RPMI8226 (cell line): ENCODE measurements around the gene HCRTR1.

Source experiments
- DNase-seq: peaks from one replicate; pipeline ENCODE4 v3.0.0-alpha.2; 2015

The HCRTR1 gene

DNA sequence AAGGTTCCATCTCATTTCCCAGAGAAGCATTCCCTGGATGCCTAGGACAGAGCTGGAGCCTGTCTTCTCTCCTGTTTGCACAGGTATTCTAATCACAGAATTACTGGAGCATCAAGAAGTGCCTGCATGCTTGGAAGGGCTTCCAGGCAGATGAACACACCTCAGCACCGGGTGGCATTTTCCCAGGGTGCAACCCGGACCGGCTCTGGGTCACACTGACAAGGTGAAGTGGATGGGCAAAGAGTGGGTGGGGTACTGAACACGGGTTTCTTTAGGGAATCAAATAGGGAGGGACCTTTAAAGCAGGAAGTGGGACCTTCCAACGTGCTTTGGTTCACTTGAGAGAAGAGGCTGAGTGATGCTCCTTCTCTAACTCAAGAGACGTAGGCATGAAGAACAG, 34.3 kb downstream of the HCRTR1 start:
- DNase-seq, result no peak

DNA sequence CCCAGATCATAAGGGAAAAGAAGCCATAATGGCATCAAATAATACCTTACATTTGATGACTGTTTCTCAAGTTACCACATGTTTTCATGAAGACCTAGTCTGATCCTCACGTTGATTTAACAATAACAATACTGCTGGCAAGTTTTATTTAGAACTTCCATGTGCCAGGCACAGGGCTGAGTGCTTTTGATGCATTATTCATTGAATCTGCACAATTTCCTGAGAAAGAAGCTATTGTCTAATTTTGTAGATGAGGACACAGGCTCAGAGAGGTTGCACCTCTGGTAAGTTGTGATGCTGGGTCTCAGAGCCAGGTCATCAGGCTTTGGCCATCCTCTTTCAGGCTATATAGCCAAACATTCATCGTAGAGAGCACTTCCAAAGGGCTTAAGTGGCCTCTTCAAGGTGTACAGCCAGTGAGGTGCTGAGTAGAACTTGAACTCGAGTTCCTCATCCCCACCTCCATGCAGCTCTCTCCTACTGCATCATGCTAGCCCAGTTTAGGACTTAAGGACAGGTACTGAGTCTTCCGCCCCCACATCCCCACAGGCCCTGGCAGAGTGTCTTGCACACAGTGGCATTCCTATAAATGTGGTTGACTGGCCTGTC, 35.5 kb downstream of the HCRTR1 start:
- no peak for DNase-seq

DNA sequence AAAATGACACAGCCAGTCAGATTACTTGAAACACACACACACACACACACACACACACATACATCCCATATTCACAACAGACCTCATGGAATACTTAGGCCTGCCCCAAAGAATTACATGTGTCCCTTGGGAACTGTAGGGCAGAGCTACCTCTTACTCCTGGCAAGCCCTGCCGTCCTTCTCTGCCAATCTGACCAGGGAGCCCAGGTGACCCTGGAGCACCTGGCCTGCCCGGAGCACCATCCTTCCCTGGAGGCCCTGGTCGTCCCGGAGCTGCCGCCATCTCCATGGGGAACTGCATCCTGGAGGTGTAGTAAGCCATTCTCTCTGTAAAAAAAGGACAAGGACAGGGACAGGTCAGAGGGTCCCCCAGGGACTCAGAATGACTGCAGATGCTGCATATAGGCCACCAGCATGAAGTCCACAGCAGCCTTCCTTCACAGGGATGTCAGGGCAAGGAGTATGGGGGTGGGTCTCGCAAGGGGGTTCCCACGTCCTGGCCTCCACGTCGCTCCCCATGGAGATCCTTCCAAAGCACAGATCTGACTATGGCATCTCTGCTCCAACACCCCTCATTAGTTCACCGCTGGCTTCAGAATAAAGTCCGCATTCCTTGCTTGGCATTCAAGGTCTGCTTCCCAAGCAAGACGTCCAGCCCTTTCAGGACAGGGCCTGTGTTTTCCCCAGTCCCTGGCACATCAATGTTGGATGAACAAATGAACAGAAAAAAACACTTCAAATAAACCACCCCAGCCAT, 36.4 kb downstream of the HCRTR1 start:
- DNase-seq, result no peak

DNA sequence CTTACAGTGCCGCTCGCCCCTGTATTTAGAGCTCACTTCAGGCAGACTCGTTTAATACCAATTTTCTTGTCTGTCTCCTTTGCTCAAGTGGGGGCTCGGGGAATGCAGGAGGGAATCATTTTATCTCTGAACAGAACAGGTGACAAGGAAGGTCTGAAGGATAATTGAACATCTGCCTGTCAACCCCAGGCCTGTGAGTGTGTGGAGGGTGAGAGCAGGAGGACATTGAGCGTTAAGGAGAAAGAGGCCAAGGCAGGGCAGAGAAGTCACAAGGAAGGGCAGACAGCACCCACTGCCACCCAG, 36.9 kb downstream of the HCRTR1 start:
- DNase-seq, result no peak

DNA sequence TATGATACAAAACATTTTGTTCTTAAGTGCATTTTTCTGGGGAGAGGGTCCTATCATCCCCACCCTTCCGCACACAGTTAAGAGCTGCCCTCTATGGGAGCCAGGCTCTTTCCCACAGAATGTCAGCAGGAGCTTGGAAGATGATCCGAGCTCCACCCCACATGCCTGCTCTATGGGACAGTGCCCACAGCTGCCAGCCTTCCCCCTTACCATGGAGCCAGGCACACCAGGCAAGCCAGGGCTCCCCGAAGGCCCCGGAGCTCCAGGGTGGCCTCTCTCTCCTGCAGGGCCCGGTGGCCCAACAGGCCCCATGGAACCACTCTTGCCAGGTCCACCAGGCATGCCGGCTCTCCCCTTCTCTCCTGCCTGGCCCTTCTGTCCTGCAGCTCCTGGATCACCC, 37.6 kb downstream of the HCRTR1 start:
- DNase-seq, result no peak

DNA sequence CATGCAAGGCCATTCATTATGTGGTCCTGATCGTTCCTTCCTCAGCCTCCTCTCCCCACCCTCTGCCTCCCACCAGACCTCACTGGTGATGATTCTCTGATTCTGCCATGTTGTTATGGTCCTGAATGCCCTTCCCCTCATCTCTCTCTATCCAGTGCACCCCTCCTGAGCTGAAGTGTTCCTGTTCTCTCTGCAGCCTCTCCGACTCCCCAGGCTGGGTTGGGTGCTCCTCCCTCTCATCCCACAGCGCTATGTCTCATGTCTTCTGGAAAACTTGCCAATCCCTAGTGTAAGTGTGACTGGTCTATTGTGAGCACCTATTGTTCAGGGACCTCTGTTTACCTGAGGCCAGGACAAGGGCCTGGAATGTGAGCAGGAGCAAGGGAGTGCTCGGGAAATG, 38.3 kb downstream of the HCRTR1 start:
- DNase-seq, result no peak

DNA sequence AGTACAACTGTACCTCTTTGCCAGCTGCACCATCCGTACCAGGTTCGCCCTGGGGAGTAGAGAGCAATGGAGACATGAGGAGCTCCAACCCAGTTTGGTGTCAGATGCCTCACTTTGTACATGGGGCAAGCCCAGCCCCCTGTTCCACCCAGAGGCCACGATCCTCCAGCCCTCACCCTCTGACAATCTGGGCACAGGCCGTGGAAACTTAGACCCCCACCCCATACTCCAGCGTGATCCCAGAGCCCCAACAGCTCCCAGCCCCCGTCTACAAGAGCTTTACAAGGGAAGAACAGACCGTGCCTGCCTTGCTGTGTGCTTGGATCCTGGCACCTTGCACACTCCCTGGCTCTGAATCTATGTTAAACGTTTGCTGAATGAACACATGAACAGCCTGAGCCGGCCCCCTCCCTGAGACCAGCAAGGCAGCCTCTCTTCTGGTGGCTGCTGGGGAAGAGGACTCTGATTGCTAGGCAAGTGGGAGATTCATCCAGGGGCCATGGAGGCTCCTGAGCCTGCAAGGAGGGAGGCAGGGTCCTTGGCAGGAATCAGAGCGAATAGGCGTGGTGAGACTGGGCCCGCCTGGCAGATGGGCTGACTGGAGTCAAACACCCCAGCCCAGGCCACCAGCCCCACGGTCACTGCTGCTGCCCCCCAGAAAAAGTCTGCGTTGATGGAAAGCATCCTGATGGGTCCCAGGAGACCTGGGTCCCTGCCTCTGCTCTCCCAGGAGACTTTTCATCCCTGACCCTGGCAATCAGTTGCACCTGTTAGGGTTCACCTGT, 39.7 kb downstream of the HCRTR1 start:
- no peak for DNase-seq

DNA sequence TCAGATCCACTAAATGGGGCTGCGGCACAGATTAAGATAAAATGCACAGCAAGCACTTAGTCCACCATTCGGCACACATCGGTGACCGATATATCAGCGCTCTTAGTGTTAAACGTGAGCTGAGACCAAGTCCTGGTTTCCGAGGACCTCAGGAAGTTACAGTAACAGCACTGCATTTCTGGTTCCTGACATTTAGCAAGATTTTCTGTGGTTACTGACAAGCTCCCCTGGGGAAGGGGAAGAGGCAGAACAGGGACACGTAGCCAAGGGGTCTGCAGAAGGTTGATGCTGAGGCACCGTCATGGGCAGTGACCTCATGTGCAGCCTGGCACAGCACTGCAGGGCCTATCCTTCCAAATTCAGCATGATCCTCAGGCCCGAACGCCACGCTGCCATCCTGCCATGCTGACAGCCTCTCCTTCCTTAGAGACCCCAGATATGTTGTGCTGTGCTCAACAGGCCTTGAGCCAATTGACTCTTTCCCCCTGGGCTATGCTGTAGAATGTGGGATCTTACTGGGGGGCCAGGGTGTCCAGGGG, 40.6 kb downstream of the HCRTR1 start:
- no peak for DNase-seq

DNA sequence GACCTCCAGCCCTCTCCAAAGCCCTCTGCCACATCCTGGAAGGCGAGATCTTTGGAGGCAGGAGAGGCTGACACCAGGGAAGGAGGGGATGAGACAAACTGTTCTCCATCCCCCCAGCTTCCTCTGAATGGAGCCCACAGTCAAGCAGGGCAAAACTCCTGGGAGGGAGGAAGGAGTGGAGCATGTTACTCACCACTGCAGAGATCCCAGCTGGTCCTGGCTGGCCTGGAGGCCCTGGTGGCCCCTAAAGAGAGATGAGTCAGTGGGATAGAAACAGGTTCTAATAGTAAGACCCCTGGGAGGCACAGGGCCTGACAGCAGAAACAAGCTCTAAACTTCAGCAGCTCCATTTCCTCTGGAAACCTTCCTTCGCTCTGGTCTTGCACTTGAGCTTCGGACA, 41.2 kb downstream of the HCRTR1 start:
- no peak for DNase-seq

DNA sequence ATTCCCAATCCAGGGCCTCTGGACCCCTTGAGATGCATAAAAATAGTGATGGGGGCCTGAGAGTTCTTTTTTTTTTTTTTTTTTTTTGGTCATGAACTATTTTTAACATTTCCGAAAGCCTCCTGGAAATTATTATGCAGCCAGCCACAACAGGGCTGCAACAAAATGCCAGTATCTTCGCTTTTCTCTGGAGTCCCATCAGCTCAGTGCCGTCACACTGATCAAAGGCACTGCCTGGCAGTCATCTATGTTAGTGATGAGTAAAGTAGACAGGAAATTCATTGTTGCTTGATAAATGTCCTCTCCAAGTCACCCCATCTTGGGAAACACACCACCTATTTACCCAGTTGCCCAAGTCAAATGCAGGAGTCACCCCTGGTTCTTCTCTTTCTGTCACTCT, 42.4 kb downstream of the HCRTR1 start:
- no peak for DNase-seq

DNA sequence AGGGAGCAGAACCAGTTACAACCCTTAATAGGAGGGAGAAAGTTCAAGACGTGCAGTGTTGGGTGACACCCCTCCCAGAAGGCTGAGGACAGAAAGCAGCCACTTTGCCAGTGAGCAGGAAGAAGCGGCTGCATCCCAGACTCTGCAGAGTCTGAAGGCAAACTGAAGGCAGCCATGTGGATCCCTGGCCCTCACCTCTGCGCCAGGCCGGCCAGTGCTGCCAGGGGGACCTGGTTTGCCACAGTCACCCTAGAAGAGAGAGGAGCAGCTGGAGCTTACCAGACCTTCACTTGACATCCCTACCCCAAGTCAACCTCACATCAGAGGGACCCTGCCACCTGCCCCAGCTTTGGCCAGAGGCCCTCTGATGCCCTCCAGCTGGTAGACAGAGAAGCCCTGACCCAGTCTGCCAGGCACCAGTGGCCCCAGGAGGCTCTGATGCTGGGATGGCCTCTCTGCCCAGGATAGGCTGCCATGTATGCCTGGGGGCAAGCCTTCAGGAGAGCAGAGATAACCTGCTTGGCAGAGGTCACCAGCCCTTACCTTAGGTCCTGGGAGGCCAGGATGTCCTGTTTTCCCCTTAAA, 43.5 kb downstream of the HCRTR1 start:
- DNase-seq, result no peak

DNA sequence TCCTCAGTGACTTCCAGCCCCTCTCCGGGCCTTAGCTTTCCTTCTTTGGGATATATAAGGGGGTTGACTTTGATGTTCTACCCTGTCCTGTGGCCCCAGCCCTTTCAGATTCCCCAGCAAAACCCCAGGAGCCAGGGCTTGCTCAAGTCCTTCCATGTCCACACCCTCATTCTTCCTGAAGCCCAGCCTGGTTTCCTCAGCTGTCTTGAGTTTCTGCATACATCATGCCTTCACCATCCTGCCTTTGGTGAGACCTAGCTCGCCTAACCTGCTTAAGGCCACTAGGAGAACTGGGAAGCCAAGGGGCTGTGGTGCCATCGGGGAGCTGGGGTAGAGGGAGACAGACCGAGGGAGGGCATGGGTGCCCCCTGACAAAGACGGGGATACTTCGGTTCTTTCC, 44.4 kb downstream of the HCRTR1 start:
- DNase-seq, result no peak

DNA sequence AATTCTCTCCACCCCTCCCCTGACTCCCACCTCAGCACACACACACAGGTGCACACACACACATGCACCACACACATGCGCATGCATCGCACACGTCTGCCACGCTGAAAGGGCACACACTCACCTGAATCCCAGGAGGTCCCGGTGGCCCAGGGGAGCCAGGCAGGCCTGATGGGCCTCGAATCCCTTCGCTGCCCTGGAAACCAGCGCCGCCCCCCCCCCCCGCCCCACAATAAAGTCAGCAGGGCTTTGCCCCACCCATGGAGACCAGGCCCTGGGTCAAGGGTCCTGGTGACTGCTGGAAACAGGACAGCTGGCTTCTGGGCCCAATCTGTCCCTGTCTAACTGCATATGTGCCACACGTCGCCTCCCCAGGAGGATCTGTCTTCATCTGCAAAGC, 45.0 kb downstream of the HCRTR1 start:
- DNase-seq, result no peak

DNA sequence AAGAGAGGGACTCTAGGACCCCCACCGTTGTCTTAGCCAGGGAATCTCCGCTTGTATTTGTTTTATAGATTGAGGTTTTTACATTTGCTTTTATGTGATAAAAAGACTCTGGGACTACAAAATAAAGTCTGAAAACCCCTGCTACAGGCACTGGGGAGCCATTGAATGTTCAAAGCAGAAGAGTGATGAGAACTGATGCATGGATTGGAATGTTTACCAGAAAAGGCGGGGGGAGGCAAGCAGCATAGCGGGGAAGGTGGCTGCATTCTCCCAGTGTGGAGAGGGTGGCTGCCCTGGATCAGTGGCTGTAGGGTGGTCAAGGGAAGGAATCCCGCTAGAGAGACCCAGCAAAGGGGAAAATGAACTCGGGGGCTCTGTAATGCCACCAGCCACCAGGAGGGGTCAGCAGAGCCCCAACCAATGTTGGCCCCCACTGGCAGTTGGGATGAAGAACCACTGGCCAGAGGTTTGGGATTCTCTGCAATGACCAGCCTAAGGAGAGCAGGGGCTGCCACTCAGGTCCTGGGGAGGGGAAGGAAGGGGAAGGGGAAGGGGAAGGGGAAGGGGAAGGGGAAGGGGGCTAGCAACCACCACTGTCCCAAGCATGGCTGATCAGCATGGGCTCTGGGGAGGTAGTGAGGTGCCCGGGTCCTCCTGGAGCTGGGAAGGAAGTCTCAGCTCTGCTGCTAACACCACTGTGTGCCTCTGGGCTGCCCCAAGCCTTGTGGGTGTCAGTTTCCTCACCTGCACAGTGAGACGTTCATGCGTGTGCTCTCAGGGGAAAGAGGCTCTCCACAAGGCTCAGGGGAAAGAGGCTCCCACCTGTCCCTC, 46.3 kb downstream of the HCRTR1 start:
- DNase-seq, result peak; percentile 50

DNA sequence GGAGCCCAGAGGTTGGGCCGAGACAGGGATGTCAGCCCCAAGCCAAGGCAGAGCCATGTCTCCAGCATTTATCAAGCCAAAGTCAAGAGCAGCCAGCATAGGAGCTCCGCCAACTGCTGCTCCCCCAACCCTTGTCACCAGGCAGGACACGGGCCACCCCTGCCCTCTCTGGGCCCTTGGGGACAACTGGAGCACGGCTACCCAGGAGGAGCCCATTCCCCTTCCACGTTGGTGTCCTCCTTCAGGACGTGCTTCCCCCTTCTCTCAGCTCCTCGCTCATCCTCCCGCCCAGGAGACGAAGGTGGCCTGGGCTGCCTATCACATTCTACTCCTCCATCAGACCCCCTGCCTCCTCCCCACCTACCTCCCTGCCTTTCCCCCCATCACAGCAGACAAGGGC, 47.0 kb downstream of the HCRTR1 start:
- DNase-seq, result no peak

DNA sequence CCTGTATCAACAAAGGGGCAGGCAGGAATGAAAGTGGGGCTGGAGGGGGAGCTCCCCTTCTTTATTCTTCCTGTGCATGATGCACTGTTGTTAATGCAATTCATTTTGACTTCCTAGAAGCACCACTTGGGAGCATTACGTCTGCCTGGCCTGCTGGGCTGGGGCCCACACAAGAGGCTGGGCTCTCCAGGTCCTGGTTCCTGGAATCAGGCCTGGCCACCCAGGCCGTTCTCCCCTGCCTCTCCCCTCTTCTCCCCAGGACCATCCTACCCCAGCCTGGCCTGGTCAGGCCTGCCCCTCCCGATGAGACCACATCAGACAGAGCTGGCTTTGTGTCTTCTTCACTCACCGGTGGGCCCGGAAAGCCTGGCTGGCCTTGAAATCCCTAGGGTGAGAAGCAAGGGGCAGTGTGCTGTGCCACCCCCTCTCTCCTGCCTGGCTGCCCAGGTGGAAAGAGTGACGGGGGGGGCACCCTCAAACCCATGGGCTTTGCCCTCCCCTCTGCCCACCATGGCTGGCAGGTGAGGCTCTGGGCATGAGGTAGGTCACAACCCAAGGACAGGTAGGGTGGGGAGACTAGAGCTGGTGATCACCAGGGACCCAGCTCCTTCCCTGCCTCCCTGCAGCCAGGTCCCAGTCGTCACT, 47.9 kb downstream of the HCRTR1 start:
- DNase-seq, result no peak

DNA sequence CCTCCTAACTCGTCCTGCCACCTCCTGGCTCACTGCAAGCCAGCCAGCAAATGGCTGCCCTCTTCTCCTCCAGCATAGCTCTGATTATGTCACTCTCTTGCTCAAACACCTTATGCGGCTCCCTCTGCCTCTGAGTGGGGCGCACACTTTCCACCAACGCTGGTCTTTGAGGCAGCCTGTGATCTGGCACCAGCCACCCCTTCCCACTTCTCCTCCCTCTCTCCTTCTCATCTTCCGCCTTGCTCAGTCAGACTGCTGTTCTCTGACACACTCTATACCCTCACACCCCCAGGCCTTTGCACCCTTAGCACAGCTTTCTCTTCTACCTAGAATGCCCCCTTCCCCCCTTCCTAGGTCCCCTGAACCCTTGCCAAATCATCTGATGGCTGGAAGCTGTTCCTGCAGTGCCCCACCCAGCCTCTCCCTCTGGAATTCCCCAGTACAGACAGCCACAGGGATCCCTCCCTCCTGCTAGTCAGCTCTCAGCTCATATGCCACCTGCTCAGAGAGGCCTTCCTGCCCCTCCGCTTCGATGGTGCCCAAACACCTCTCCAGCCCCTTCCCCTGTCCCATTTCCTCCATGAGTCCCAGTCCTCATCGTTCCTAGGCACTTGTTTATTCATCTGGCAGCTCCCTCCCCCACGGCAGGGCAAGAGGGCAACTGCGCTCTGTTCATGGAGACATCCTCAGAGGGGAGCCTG, 48.9 kb downstream of the HCRTR1 start:
- DNase-seq, result no peak

DNA sequence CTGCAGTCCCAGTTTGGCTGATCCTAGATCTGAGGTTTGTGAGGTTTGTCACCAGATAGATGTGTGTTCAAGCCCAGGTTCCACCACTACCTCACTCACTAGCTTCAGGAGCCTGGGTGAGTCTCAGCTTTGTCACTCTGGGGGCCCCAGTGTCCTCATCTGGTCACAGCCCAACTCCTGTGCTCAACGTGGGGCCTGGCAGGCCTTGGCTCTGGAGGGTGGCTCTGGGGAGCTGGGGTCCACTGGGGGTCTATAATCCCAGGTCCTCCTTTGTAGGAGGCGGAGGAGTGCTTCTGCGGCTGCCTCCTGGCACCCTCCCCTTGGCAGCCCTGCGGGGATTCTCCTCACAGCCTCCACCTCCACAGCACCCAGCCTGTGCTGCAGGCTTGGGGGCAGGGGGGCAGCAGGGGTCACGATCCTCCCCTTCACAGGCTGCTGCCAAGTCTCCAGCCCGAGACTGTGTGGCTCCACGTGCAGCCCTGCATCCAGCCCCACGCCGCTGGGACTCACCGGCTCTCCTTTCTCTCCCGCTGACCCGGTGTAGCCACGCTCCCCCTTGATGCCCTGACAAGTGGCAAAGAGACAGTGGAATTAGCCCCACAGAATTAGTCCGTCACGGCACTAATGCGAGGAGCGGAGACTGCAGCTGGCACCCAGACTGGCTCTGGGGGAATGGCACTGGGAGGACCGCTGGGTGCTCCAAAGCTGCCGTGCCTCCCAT, 49.7 kb downstream of the HCRTR1 start:
- DNase-seq, result no peak

DNA sequence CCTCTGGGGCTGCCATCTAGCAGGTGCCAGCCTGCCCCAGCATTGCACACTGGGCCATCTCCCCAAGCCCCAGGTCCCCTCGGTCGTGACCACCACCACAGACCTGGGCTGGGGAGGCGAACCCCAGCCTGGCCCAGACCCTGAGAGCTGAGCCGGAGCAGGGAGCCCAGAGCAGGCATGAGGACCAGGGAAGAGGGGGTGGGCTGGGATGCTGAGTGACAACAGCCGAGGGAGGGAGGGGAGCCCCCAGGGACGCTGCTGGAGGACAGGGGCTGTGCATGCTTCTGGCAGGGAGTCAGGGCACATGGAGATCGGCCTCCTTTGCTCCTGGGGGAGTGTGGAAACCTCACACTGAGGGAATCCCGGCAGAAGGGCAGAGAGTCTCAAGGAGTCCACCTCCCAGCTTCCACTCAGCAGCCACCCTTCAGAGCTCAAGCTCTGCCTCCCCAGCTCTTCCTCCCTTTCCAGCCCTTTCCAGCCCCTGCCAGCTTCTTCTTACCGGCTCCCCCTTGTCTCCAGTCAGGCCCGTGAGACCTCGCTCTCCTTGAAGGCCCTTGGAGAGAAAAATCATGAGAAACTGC, 50.9 kb downstream of the HCRTR1 start:
- DNase-seq, result no peak

DNA sequence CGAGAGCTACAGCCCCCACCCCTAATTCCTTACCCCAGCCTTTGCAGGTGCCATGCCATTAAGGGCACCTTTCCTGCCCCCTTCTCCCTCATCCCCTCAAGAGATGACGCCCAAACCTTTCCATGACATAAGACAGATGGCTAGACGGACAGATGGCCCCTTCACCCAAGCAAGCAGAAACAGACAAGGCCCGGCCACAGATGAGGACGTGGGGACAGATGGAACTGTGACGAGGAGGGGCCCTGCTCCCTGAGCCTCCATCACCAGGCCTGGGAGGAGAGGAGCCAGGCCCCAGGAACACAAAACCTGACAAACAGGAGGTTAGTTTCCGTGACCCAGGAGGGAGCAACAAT, 51.9 kb downstream of the HCRTR1 start:
- no peak for DNase-seq
